CD4-positive, alpha-beta T cell treated with Interleukin-6 for 4 hours (primary cell): ENCODE measurements around the gene TEX2.

Experiments used
- DNase-seq: peaks from one replicate; pipeline ENCODE4 v3.0.0-alpha.2; 2020; ENCODE audit warnings: mixed read lengths

Gene TEX2

GRCh38 chr17:64110379-64111152 lies 152.5 kb downstream of the TEX2 start:
- DNase-seq = no peak

- no peak for DNase-seq
Measured at GRCh38 chr17:64109400-64109799, 153.7 kb downstream of the TEX2 start.

- no peak for DNase-seq
Measured at GRCh38 chr17:64107500-64108236, 155.4 kb downstream of the TEX2 start.

GRCh38 chr17:64106918-64107317 lies 156.1 kb downstream of the TEX2 start:
- DNase-seq = no peak

GRCh38 chr17:64103391-64104364 lies 159.4 kb downstream of the TEX2 start:
- DNase-seq = peak; percentile 11

- no peak for DNase-seq
Measured at GRCh38 chr17:64102627-64103390, 160.3 kb downstream of the TEX2 start.

- DNase-seq = no peak
Measured at GRCh38 chr17:64099543-64099942, 163.5 kb downstream of the TEX2 start.
